ENCODE measurements around the gene CLN3. TPM values are rescaled to one million over a fixed set of nuclear protein-coding genes. Genes with fewer than 3 reads are reported as not detected.

Gene CLN3
- total and polyA plus RNA-seq, 2 of the 13 experiments (the other 11 are each of a cell fraction or from before 2014, with no cell fraction given): 23.4 to 46.8 TPM

GRCh38 chr16:28491970-28492474 is at the start of gene CLN3 (continued):
- TF ChIP-seq ZNF205 (CRISPR knock-in tag; IDR thresholded peaks at IDR 0.05) (no peak), SMC3 (IDR thresholded peaks at IDR 0.05; ENCODE audit: low read length) (no peak), ZNF543 (CRISPR knock-in tag; IDR thresholded peaks at IDR 0.05) (0 out of 2 replicates have a peak, but pooled peaks have one; percentile 55), ZNF513 (CRISPR knock-in tag; conservative IDR thresholded peaks at IDR 0.05) (no peak), ZNF235 (CRISPR knock-in tag; IDR thresholded peaks at IDR 0.05; ENCODE audit: borderline replicate concordance) (0 out of 2 replicates have a peak, but pooled peaks have one; percentile 45), SMAD9 (CRISPR knock-in tag; IDR thresholded peaks at IDR 0.05) (0 out of 2 replicates have a peak, but pooled peaks have one; percentile 61), CENPBD1 (CRISPR knock-in tag; IDR thresholded peaks at IDR 0.05; ENCODE audit: borderline replicate concordance, low read depth) (no peak), GABPB1 (CRISPR knock-in tag; IDR thresholded peaks at IDR 0.05) (peak; percentile 91), ZNF496 (CRISPR knock-in tag; IDR thresholded peaks at IDR 0.05; ENCODE audit: insufficient replicate concordance) (no peak), ZNF564 (CRISPR knock-in tag; IDR thresholded peaks at IDR 0.05) (no peak), ZNF510 (CRISPR knock-in tag; IDR thresholded peaks at IDR 0.05; ENCODE audit: low read depth) (0 out of 2 replicates have a peak, but pooled peaks have one; percentile 85), MXI1 (IDR thresholded peaks at IDR 0.05; ENCODE audit: borderline replicate concordance, low read depth, low read length) (peak; percentile 89; the same call in 2 of the 3 replicates), SMAD3 (CRISPR knock-in tag; IDR thresholded peaks at IDR 0.05) (no peak), ZNF605 (CRISPR knock-in tag; IDR thresholded peaks at IDR 0.05) (no peak), YEATS4 (CRISPR knock-in tag; IDR thresholded peaks at IDR 0.05; ENCODE audit: borderline replicate concordance) (peak; percentile 77; the same call in 1 of the 2 replicates), NFIB (CRISPR knock-in tag; IDR thresholded peaks at IDR 0.05; ENCODE audit: borderline replicate concordance) (no peak), FOXK2 (IDR thresholded peaks at IDR 0.05) (peak; percentile 38; the same call in 1 of the 2 replicates), SP2 (CRISPR knock-in tag; IDR thresholded peaks at IDR 0.05) (no peak), CREB3 (CRISPR knock-in tag; IDR thresholded peaks at IDR 0.05) (0 out of 2 replicates have a peak, but pooled peaks have one; percentile 13), MED1 (CRISPR knock-in tag; IDR thresholded peaks at IDR 0.05) (no peak)
- TF ChIP-seq, protein P1, sequence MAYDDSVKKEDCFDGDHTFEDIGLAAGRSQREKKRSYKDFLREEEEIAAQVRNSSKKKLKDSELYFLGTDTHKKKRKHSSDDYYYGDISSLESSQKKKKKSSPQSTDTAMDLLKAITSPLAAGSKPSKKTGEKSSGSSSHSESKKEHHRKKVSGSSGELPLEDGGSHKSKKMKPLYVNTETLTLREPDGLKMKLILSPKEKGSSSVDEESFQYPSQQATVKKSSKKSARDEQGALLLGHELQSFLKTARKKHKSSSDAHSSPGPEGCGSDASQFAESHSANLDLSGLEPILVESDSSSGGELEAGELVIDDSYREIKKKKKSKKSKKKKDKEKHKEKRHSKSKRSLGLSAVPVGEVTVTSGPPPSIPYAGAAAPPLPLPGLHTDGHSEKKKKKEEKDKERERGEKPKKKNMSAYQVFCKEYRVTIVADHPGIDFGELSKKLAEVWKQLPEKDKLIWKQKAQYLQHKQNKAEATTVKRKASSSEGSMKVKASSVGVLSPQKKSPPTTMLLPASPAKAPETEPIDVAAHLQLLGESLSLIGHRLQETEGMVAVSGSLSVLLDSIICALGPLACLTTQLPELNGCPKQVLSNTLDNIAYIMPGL (CRISPR knock-in tag; IDR thresholded peaks at IDR 0.05; ENCODE audit: borderline replicate concordance in 1 of 2, low read depth in 1 of 2): peak in 1 of 2 experiments; percentile 38; a peak in 2 of 4 replicates
- TF ChIP-seq, protein P2, sequence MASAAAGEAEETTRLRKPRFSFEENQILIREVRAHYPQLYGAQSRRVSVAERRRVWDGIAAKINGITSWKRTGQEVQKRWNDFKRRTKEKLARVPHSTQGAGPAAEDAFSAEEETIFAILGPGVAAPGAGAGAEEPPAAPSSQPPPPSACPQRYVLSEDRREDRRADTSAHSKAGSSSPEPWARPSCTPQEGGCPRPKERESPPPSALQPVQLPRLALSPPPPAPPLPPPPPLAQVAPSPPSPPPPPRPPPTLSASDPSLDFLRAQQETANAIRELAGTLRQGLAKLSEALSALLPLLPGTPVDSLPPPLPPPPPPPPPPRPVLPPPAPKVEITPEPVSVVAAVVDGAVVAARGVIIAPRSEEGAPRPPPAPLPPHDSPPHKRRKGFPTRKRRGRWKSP (CRISPR knock-in tag; IDR thresholded peaks at IDR 0.05): peak; percentile 71; the same call in 1 of the 2 replicates
- TF ChIP-seq, protein P3, sequence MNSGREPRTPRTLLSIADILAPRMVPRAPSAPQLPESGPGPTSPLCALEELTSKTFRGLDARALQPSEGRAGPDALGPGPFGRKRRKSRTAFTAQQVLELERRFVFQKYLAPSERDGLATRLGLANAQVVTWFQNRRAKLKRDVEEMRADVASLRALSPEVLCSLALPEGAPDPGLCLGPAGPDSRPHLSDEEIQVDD (CRISPR knock-in tag; IDR thresholded peaks at IDR 0.05; ENCODE audit: borderline replicate concordance): no peak

All from HepG2 (cell line).